Left ventricle myocardium superior (tissue), 1 donor: ENCODE results near the gene TNP1. TPM values are rescaled to one million over a fixed set of nuclear protein-coding genes. Genes with fewer than 3 reads are reported as not detected.

Source experiments
- total RNA-seq: library from RNA; stranded (reverse); fragmentation: NEBNext Ultra II Directional; extraction: Animal tissue kit (Norgen Biotek cat#: 25700); gene quantifications from one replicate; pipeline ENCODE4 v1.2.1, GENCODE V29; 2021
- donor health status: DM: no; HTN: yes; CAD: no; lungs with severe emphysema.

The TNP1 gene
- total RNA-seq, 1 donor from 2014 or later = not detected

Other genes with a start within 250 kb of the TNP1 start
- 50.7 TPM for gene IGFBP2, start 226.6 kb downstream of the TNP1 start, total RNA-seq
- 156 TPM for gene IGFBP5, start 164.5 kb downstream of the TNP1 start, total RNA-seq